ENCODE measurements around the gene AFF1. TPM values are rescaled to one million over a fixed set of nuclear protein-coding genes. Genes with fewer than 3 reads are reported as not detected.

Gene AFF1
- total RNA-seq, 1 donor from 2014 or later = 58.2 TPM

- Mint-ChIP-seq H3K9me3 (ENCODE audit: unreplicated experiment) (no peaks in the 10 kb centered on the region), H3K27me3 (ENCODE audit: low read depth, unreplicated experiment) (no peaks in the 10 kb centered on the region), H3K27ac (ENCODE audit: unreplicated experiment) (no peak overlapping the region), H3K4me1 (ENCODE audit: low read depth, unreplicated experiment) (peaks cover 36% of the 10 kb centered on the region), H3K36me3 (ENCODE audit: low read depth, unreplicated experiment) (peaks cover 9% of the 10 kb centered on the region), H3K4me3 (ENCODE audit: unreplicated experiment) (no peak overlapping the region)
- DNase-seq (ENCODE audit: low read depth) (no peak), FAIRE-seq (no peak)
- no peak overlapping the region for H3K9ac ChIP-seq (ENCODE audit: low read length)
- no peaks in the 10 kb centered on the region for H3K9me3 ChIP-seq (ENCODE audit: insufficient read depth, low read depth, low read length)
- H2AFZ ChIP-seq (ENCODE audit: low read depth, low read length) = no peak overlapping the region
- H3K36me3 ChIP-seq (ENCODE audit: insufficient read depth, low read length) = no peaks in the 10 kb centered on the region
- H3K4me3 ChIP-seq (ENCODE audit: insufficient read depth, low read depth, low read length) = no peak overlapping the region
- no peaks in the 10 kb centered on the region for H3K27me3 ChIP-seq (ENCODE audit: insufficient read depth, low read length)
- peaks cover 11% of the 10 kb centered on the region for H4K20me1 ChIP-seq (ENCODE audit: insufficient read depth, low read length)
- no peaks in the 10 kb centered on the region for H3K79me2 ChIP-seq (ENCODE audit: insufficient read depth, low read length)
- TF ChIP-seq EZH2 (IDR thresholded peaks at IDR 0.05; ENCODE audit: insufficient read depth, low read length) (no peak), CTCF (IDR thresholded peaks at IDR 0.05; ENCODE audit: insufficient read depth, low read depth, low read length) (no peak)
- peaks cover 18% of the 10 kb centered on the region for H3K4me1 ChIP-seq (ENCODE audit: insufficient read depth, low read length)
- no peak overlapping the region for H3K27ac ChIP-seq (ENCODE audit: low read depth, low read length)
- no peak overlapping the region for H3K4me2 ChIP-seq (ENCODE audit: low read length)
Measured at GRCh38 chr4:87089368-87089767, 154.6 kb downstream of the AFF1 start.

- Mint-ChIP-seq H3K4me3 (ENCODE audit: unreplicated experiment) (no peak overlapping the region), H3K4me1 (ENCODE audit: low read depth, unreplicated experiment) (peaks cover 32% of the 10 kb centered on the region), H3K36me3 (ENCODE audit: low read depth, unreplicated experiment) (peaks cover 4% of the 10 kb centered on the region), H3K27ac (ENCODE audit: unreplicated experiment) (no peak overlapping the region), H3K27me3 (ENCODE audit: low read depth, unreplicated experiment) (no peaks in the 10 kb centered on the region), H3K9me3 (ENCODE audit: unreplicated experiment) (no peaks in the 10 kb centered on the region)
- no peaks in the 10 kb centered on the region for H3K36me3 ChIP-seq (ENCODE audit: insufficient read depth, low read length)
- DNase-seq (ENCODE audit: low read depth) = no peak
- H3K9me3 ChIP-seq (ENCODE audit: insufficient read depth, low read depth, low read length) = no peaks in the 10 kb centered on the region
- no peak for FAIRE-seq
- no peaks in the 10 kb centered on the region for H3K79me2 ChIP-seq (ENCODE audit: insufficient read depth, low read length)
- H3K4me2 ChIP-seq (ENCODE audit: low read length) = no peak overlapping the region
- TF ChIP-seq EZH2 (IDR thresholded peaks at IDR 0.05; ENCODE audit: insufficient read depth, low read length) (no peak), CTCF (IDR thresholded peaks at IDR 0.05; ENCODE audit: insufficient read depth, low read depth, low read length) (no peak)
- no peaks in the 10 kb centered on the region for H3K27me3 ChIP-seq (ENCODE audit: insufficient read depth, low read length)
- H4K20me1 ChIP-seq (ENCODE audit: insufficient read depth, low read length) = peaks cover 11% of the 10 kb centered on the region
- no peak overlapping the region for H2AFZ ChIP-seq (ENCODE audit: low read depth, low read length)
- no peak overlapping the region for H3K27ac ChIP-seq (ENCODE audit: low read depth, low read length)
- no peak overlapping the region for H3K4me3 ChIP-seq (ENCODE audit: insufficient read depth, low read depth, low read length)
- H3K9ac ChIP-seq (ENCODE audit: low read length) = no peak overlapping the region
- H3K4me1 ChIP-seq (ENCODE audit: insufficient read depth, low read length) = peaks cover 18% of the 10 kb centered on the region
Measured at GRCh38 chr4:87090305-87090704, 155.5 kb downstream of the AFF1 start.

GRCh38 chr4:87092389-87093141, 157.8 kb downstream of the AFF1 start:
- H3K4me1 Mint-ChIP-seq (ENCODE audit: low read depth, unreplicated experiment) = peaks cover 34% of the 10 kb centered on the region
- Histone ChIP-seq H3K9me3 (ENCODE audit: insufficient read depth, low read depth, low read length) (no peaks in the 10 kb centered on the region), H3K4me1 (ENCODE audit: insufficient read depth, low read length) (peaks cover 18% of the 10 kb centered on the region), H3K4me2 (ENCODE audit: low read length) (peak overlapping the region; percentile 58), H3K27me3 (ENCODE audit: insufficient read depth, low read length) (peaks cover 3% of the 10 kb centered on the region), H2AFZ (ENCODE audit: low read depth, low read length) (no peak overlapping the region), H3K9ac (ENCODE audit: low read length) (peak overlapping the region; percentile 15), H4K20me1 (ENCODE audit: insufficient read depth, low read length) (peaks cover 8% of the 10 kb centered on the region), H3K79me2 (ENCODE audit: insufficient read depth, low read length) (no peaks in the 10 kb centered on the region), H3K27ac (ENCODE audit: low read depth, low read length) (peak overlapping the region; percentile 47), H3K4me3 (ENCODE audit: insufficient read depth, low read depth, low read length) (no peak overlapping the region), H3K36me3 (ENCODE audit: insufficient read depth, low read length) (no peaks in the 10 kb centered on the region)
- H3K4me3 Mint-ChIP-seq (ENCODE audit: unreplicated experiment) = no peak overlapping the region
- H3K27me3 Mint-ChIP-seq (ENCODE audit: low read depth, unreplicated experiment) = no peaks in the 10 kb centered on the region
- no peak for FAIRE-seq
- H3K36me3 Mint-ChIP-seq (ENCODE audit: low read depth, unreplicated experiment) = peaks cover 5% of the 10 kb centered on the region
- DNase-seq (ENCODE audit: low read depth) = peak; percentile 91
- no peak for TF ChIP-seq CTCF (IDR thresholded peaks at IDR 0.05; ENCODE audit: insufficient read depth, low read depth, low read length)
- TF ChIP-seq EZH2 (IDR thresholded peaks at IDR 0.05; ENCODE audit: insufficient read depth, low read length) = no peak
- H3K9me3 Mint-ChIP-seq (ENCODE audit: unreplicated experiment) = no peaks in the 10 kb centered on the region
- peak overlapping the region; percentile 85 for H3K27ac Mint-ChIP-seq (ENCODE audit: unreplicated experiment)
